ENCODE data around the gene DAB2IP. TPM values are rescaled to one million over a fixed set of nuclear protein-coding genes. Genes with fewer than 3 reads are reported as not detected.

The DAB2IP gene
- polyA plus RNA-seq, 1 donor (not counting 4 experiments of a cell fraction or from before 2014, with no cell fraction given) = 28.6 TPM

DNA sequence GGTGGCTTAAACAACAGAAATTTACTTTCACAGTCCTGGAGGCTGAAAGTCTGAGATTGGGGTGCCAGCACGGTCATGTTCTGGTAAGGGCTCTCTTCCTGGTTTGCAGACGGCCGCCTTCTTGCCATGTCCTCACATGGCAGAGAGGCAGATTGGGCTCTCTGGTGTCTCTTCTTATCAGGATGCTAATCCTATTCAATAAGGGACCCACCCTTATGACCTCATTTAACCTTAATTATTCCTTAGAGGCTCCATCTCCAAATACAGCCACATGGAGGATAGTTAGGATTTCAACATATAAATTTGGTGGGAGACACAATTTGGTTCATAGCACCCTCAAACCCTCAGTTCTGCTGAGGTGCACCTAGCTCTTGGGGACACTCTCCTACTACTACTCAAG, 180.4 kb downstream of the DAB2IP start:
- DNase-seq (ENCODE audit: low read depth, low spot score) (no peak), FAIRE-seq (no peak)
- no peaks in the 10 kb centered on the region for H3K79me2 ChIP-seq (ENCODE audit: control insufficient read depth, insufficient read depth, low read length)
- H3K36me3 ChIP-seq (ENCODE audit: control insufficient read depth in 2 of 2, extremely low read depth in 1 of 2, insufficient read depth in 2 of 2, low read length in 2 of 2) = peaks cover 0 to 3% of the 10 kb centered on the region in 2 experiments
- dilution Hi-C loops (cut with MboI; ENCODE audit: extremely low pct_ligation_motif_present, low sequenced_read_pairs) = no loop called here
- no peaks in the 10 kb centered on the region for H3K27me3 ChIP-seq (ENCODE audit: control insufficient read depth, extremely low read depth, insufficient read depth, low read length)
- no peak for TF ChIP-seq EZH2 (IDR thresholded peaks at IDR 0.05; ENCODE audit: low read length)
- TF ChIP-seq, protein P1, sequence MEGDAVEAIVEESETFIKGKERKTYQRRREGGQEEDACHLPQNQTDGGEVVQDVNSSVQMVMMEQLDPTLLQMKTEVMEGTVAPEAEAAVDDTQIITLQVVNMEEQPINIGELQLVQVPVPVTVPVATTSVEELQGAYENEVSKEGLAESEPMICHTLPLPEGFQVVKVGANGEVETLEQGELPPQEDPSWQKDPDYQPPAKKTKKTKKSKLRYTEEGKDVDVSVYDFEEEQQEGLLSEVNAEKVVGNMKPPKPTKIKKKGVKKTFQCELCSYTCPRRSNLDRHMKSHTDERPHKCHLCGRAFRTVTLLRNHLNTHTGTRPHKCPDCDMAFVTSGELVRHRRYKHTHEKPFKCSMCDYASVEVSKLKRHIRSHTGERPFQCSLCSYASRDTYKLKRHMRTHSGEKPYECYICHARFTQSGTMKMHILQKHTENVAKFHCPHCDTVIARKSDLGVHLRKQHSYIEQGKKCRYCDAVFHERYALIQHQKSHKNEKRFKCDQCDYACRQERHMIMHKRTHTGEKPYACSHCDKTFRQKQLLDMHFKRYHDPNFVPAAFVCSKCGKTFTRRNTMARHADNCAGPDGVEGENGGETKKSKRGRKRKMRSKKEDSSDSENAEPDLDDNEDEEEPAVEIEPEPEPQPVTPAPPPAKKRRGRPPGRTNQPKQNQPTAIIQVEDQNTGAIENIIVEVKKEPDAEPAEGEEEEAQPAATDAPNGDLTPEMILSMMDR (optimal IDR thresholded peaks at IDR 0.05 in 1 of 3, IDR thresholded peaks at IDR 0.05 in 1 of 3, conservative IDR thresholded peaks at IDR 0.05 in 1 of 3; ENCODE audit: extremely low read depth in 1 of 3, insufficient read depth in 2 of 3, low read length in 3 of 3) = no peak
- peaks cover 5% of the 10 kb centered on the region for H4K20me1 ChIP-seq (ENCODE audit: control insufficient read depth, extremely low read depth, insufficient read depth, low read length)
- no peak overlapping the region for H3K4me2 ChIP-seq (ENCODE audit: control insufficient read depth, extremely low read depth, insufficient read depth, low read depth, low read length)
- H3K9me1 ChIP-seq (ENCODE audit: control insufficient read depth, extremely low read depth, insufficient read depth, low read length) = no peaks in the 10 kb centered on the region
- H3K4me3 ChIP-seq (ENCODE audit: control insufficient read depth in 2 of 3, extremely low read depth in 1 of 3, insufficient read depth in 2 of 3, low read depth in 1 of 3, low read length in 3 of 3) = no peak overlapping the region
- H3K9ac ChIP-seq (ENCODE audit: control insufficient read depth, extremely low read depth, insufficient read depth, low read length) = no peak overlapping the region
- no peaks in the 10 kb centered on the region for H3K4me1 ChIP-seq (ENCODE audit: control insufficient read depth, extremely low read depth, insufficient read depth, low read length)
- H2AFZ ChIP-seq (ENCODE audit: control insufficient read depth, low read length) = no peak overlapping the region
- H3K27ac ChIP-seq (ENCODE audit: control insufficient read depth, insufficient read depth, low read length) = no peak overlapping the region
- H3K9me3 ChIP-seq (ENCODE audit: control insufficient read depth, low read depth, low read length) = no peaks in the 10 kb centered on the region

DNA sequence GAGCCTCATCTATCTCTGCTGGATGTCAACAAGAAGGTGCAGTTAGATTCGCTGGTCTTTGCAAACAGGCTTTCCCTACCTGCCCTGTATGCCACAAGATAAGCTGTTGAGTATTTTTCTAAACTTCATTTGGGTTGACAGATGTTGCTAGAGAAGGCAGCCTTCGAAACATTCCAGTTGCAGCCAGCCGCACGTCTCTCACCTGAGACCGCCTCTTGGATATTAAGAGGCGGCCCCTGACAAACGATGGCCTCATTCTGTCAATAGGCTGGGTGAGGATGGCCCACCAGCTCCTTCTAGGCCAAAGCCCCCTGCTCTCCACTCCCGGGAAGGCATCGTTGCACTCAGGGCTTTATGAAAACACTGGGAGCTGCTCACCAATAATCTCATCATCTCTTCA, 181.6 kb downstream of the DAB2IP start:
- DNase-seq (ENCODE audit: low read depth, low spot score) (no peak), FAIRE-seq (no peak)
- Histone ChIP-seq H3K9ac (ENCODE audit: control insufficient read depth, extremely low read depth, insufficient read depth, low read length) (no peak overlapping the region), H4K20me1 (ENCODE audit: control insufficient read depth, extremely low read depth, insufficient read depth, low read length) (peaks cover 5% of the 10 kb centered on the region), H3K9me1 (ENCODE audit: control insufficient read depth, extremely low read depth, insufficient read depth, low read length) (no peaks in the 10 kb centered on the region), H3K27me3 (ENCODE audit: control insufficient read depth, extremely low read depth, insufficient read depth, low read length) (no peaks in the 10 kb centered on the region), H3K9me3 (ENCODE audit: control insufficient read depth, low read depth, low read length) (no peaks in the 10 kb centered on the region), H2AFZ (ENCODE audit: control insufficient read depth, low read length) (no peak overlapping the region), H3K27ac (ENCODE audit: control insufficient read depth, insufficient read depth, low read length) (no peak overlapping the region), H3K79me2 (ENCODE audit: control insufficient read depth, insufficient read depth, low read length) (no peaks in the 10 kb centered on the region), H3K36me3 (ENCODE audit: control insufficient read depth in 2 of 2, extremely low read depth in 1 of 2, insufficient read depth in 2 of 2, low read length in 2 of 2) (peaks cover 0 to 3% of the 10 kb centered on the region in 2 experiments), H3K4me2 (ENCODE audit: control insufficient read depth, extremely low read depth, insufficient read depth, low read depth, low read length) (no peak overlapping the region), H3K4me3 (ENCODE audit: control insufficient read depth in 2 of 3, extremely low read depth in 1 of 3, insufficient read depth in 2 of 3, low read depth in 1 of 3, low read length in 3 of 3) (no peak overlapping the region), H3K4me1 (ENCODE audit: control insufficient read depth, extremely low read depth, insufficient read depth, low read length) (no peaks in the 10 kb centered on the region)
- no peak for TF ChIP-seq EZH2 (IDR thresholded peaks at IDR 0.05; ENCODE audit: low read length)
- TF ChIP-seq, protein P1 (optimal IDR thresholded peaks at IDR 0.05 in 1 of 3, IDR thresholded peaks at IDR 0.05 in 1 of 3, conservative IDR thresholded peaks at IDR 0.05 in 1 of 3; ENCODE audit: extremely low read depth in 1 of 3, insufficient read depth in 2 of 3, low read length in 3 of 3) = no peak
- dilution Hi-C loops (cut with MboI; ENCODE audit: extremely low pct_ligation_motif_present, low sequenced_read_pairs) = no loop called here

Other genes starting within 250 kb of the DAB2IP start
- gene GGTA1, start 151.8 kb upstream of the DAB2IP start, polyA plus RNA-seq = 0.05 TPM in 1 of 3 replicates, not detected in the others